C4-2B (cell line): ENCODE results near the gene MAST1.

ENCODE experiments used
- ZFX ChIP-seq: fragments of 450-650 bp; IDR thresholded peaks from 2 replicates; pipeline ENCODE4 v1.6.1; 2017
- TF ChIP-seq, protein P1 (sequence below): fragments of 450-650 bp; conservative IDR thresholded peaks from 2 replicates; pipeline ENCODE4 v1.5.1; 2017; ENCODE audit warnings: mild to moderate bottlenecking

DNA sequence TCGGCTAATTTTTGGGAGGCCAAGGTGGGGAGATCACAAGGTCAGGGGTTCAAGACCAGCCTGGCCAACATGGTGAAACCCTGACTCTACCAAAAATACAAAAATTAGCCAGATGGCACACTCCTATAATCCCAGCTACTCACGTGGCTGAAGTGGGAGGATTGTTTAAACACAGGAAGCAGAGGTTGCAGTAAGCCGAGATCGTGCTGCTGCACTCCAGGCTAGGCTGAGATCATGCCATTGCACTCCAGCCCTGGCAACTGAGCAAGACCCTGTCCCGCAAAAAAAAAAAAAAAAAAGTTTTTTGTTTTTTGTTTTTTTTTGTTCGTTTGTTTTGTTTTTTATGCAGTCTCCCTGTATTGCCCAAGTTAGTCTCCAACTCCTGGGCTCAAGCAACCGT lies 21.2 kb downstream of the MAST1 start:
- TF ChIP-seq, protein P1, sequence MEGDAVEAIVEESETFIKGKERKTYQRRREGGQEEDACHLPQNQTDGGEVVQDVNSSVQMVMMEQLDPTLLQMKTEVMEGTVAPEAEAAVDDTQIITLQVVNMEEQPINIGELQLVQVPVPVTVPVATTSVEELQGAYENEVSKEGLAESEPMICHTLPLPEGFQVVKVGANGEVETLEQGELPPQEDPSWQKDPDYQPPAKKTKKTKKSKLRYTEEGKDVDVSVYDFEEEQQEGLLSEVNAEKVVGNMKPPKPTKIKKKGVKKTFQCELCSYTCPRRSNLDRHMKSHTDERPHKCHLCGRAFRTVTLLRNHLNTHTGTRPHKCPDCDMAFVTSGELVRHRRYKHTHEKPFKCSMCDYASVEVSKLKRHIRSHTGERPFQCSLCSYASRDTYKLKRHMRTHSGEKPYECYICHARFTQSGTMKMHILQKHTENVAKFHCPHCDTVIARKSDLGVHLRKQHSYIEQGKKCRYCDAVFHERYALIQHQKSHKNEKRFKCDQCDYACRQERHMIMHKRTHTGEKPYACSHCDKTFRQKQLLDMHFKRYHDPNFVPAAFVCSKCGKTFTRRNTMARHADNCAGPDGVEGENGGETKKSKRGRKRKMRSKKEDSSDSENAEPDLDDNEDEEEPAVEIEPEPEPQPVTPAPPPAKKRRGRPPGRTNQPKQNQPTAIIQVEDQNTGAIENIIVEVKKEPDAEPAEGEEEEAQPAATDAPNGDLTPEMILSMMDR: no peak
- no peak for TF ChIP-seq ZFX
